Endothelial cell of umbilical vein (primary cell): ENCODE results near the gene SNAPC2. TPM values are rescaled to one million over a fixed set of nuclear protein-coding genes. Genes with fewer than 3 reads are reported as not detected.
A peak's percentile ranks its signal among the peaks of the same experiment; 100 is the strongest.

Experiments
- BruUV-seq: library from RNA; stranded (reverse); fragments of 400-500 nt; replicated peaks from 2 replicates; lab custom pipeline; 2021; lab: Mats Ljungman, UMichigan
- CTCF ChIA-PET: fragments of 300-600, 350-600 bp; sonication (Branson Sonifier 250); formaldehyde crosslinking; loops from one replicate; lab custom pipeline; 2021; ENCODE audit warnings: antibody characterized with exemption, inconsistent platforms; lab: Charles Lee
- POLR2A ChIA-PET: fragments of 300-600, 350-600 bp; sonication (Branson Sonifier 250); formaldehyde crosslinking; loops from one replicate; lab custom pipeline; 2021; ENCODE audit warnings: antibody characterized with exemption, inconsistent platforms; lab: Charles Lee
- DNase-seq: peaks from one replicate; pipeline ENCODE4 v3.0.0-alpha.2; 2011; ENCODE audit warnings: low read depth, low spot score
- FAIRE-seq: peaks from 2 replicates; lab custom pipeline; 2011; peaks lifted over from hg19 to GRCh38; lab: Jason Lieb, UNC
- H2AFZ ChIP-seq: 2 replicates; pipeline ENCODE4 v1.6.0; 2012; ENCODE audit warnings: low read depth, low read length, control low read depth, inconsistent platforms
- H3K27ac ChIP-seq: 2 replicates; pipeline ENCODE4 v1.5.1; 2011; ENCODE audit warnings: low read depth, mild to moderate bottlenecking, control low read depth, low read length, moderate library complexity; ENCODE audit not compliant: insufficient read depth
- H3K27me3 ChIP-seq, 2 experiments: 2 replicates each; pipeline versions ENCODE4 v1.6.0 to v1.6.1; 2011; ENCODE audit warnings: low read length in 2 of 2, mixed read lengths in 1 of 2; ENCODE audit not compliant: control insufficient read depth in 2 of 2, insufficient read depth in 2 of 2
- H3K36me3 ChIP-seq, 2 experiments: 2 replicates in 1 of 2; 3 replicates in 1 of 2; pipeline ENCODE4 v1.5.1; 2011; ENCODE audit warnings: low read length in 2 of 2, mild to moderate bottlenecking in 1 of 2, moderate library complexity in 1 of 2; ENCODE audit not compliant: control insufficient read depth in 2 of 2, insufficient read depth in 2 of 2; ENCODE audit errors: extremely low read depth in 1 of 2
- H3K4me1 ChIP-seq: 3 replicates; pipeline ENCODE4 v1.5.1; 2011; ENCODE audit warnings: mild to moderate bottlenecking, low read length; ENCODE audit not compliant: control insufficient read depth, insufficient read depth; ENCODE audit errors: extremely low read depth
- H3K4me2 ChIP-seq: 2 replicates; pipeline ENCODE4 v1.6.1; 2011; ENCODE audit warnings: low read length, control low read depth, mixed read lengths; ENCODE audit not compliant: insufficient read depth
- H3K4me3 ChIP-seq, 3 experiments: fragments of 200-600 bp in 1 of 3; sonication (generic), shearing (Covaris generic) in 1 of 3; replicated peaks in 1 of 3; 2 replicates each; pipeline ENCODE4 v1.5.1; 2011 to 2016; ENCODE audit warnings: control low read depth in 3 of 3, low read length in 3 of 3, mild to moderate bottlenecking in 2 of 3, inconsistent platforms in 1 of 3, low read depth in 1 of 3, moderate library complexity in 1 of 3; ENCODE audit not compliant: insufficient read depth in 1 of 3
- H3K79me2 ChIP-seq: 2 replicates; pipeline ENCODE4 v1.6.0; 2012; ENCODE audit warnings: low read length, inconsistent platforms; ENCODE audit not compliant: control insufficient read depth, insufficient read depth
- H3K9ac ChIP-seq: replicated peaks from 2 replicates; pipeline ENCODE3; 2011; ENCODE audit warnings: low read length, control low read depth; ENCODE audit not compliant: insufficient read depth; ENCODE audit errors: extremely low read depth
- H3K9me1 ChIP-seq: replicated peaks from 3 replicates; pipeline ENCODE4 v1.6.0; 2011; ENCODE audit warnings: mild to moderate bottlenecking, low read length; ENCODE audit not compliant: control insufficient read depth, insufficient read depth; ENCODE audit errors: extremely low read depth
- H3K9me3 ChIP-seq: replicated peaks from 2 replicates; pipeline ENCODE4 v1.5.1; 2012; ENCODE audit warnings: low read length, inconsistent platforms; ENCODE audit not compliant: control insufficient read depth, insufficient read depth
- H4K20me1 ChIP-seq: replicated peaks from 2 replicates; pipeline ENCODE3; 2011; ENCODE audit warnings: mild to moderate bottlenecking, low read length; ENCODE audit not compliant: control insufficient read depth, insufficient read depth; ENCODE audit errors: extremely low read depth
- EZH2 ChIP-seq: IDR thresholded peaks from 2 replicates; pipeline ENCODE4 v1.6.1; 2012; ENCODE audit warnings: borderline replicate concordance, low read depth, mild to moderate bottlenecking, moderate library complexity, low read length, inconsistent platforms; ENCODE audit not compliant: severe bottlenecking
- FOS ChIP-seq: IDR thresholded peaks from 2 replicates; pipeline ENCODE4 v1.6.1; 2011; ENCODE audit warnings: mild to moderate bottlenecking, low read length, moderate library complexity, borderline replicate concordance; ENCODE audit not compliant: insufficient read depth
- GATA2 ChIP-seq: IDR thresholded peaks from 2 replicates; pipeline ENCODE4 v1.7.0; 2011; ENCODE audit warnings: low read depth, mild to moderate bottlenecking, moderate library complexity, mixed read lengths, low read length; ENCODE audit not compliant: insufficient read length, insufficient read depth
- JUN ChIP-seq: IDR thresholded peaks from 2 replicates; pipeline ENCODE4 v1.6.1; 2011; ENCODE audit warnings: borderline replicate concordance, low read depth; ENCODE audit not compliant: insufficient read length, insufficient read depth
- POLR2A ChIP-seq: IDR thresholded peaks from 2 replicates; pipeline ENCODE4 v1.6.1; 2012; ENCODE audit warnings: low read depth, mild to moderate bottlenecking, control low read depth, low read length
- POLR2AphosphoS5 ChIP-seq: IDR thresholded peaks from 2 replicates; pipeline ENCODE4 v1.6.1; 2012; ENCODE audit warnings: low read depth, mild to moderate bottlenecking, control low read depth, low read length, moderate library complexity; ENCODE audit not compliant: insufficient read depth
- dilution Hi-C: fragments of 300-500 bp; cut with MboI; formaldehyde crosslinking; loops from one replicate; pipeline ENCODE4 v1.15.0; 2019; ENCODE audit warnings: low sequenced_read_pairs; ENCODE audit not compliant: extremely low pct_ligation_motif_present
- intact Hi-C: fragments of 100-400 bp; cut with micrococcal nuclease; formaldehyde crosslinking; loops from one replicate; pipeline ENCODE4 v1.10.0; 2022
- polyA plus RNA-seq, 4 experiments: library from polyadenylated mRNA; depleted of rRNA in 3 of 4; stranded (reverse) in 3 of 4; unstranded in 1 of 4; fragments of >200 nt; gene quantifications; 2 replicates each; pipeline versions ENCODE4 v1.2.1 to v1.2.3, GENCODE V29; 2011 to 2012; ENCODE audit warnings: missing spikeins in 1 of 4
- total RNA-seq: library from RNA; stranded (reverse); gene quantifications from 2 replicates; pipeline ENCODE4 v1.2.3, GENCODE V29; 2021
- TF ChIP-seq, protein P1 (sequence below), 2 donors: IDR thresholded peaks; 1 replicate in 1 of 2; 2 replicates in 1 of 2; pipeline ENCODE4 v1.5.1; 2011; ENCODE audit warnings: low read length in 2 of 2, mild to moderate bottlenecking in 2 of 2, moderate library complexity in 2 of 2, control low read depth in 1 of 2, inconsistent platforms in 1 of 2, low read depth in 1 of 2; ENCODE audit not compliant: insufficient read depth in 1 of 2; ENCODE audit errors: extremely low read depth in 1 of 2

Gene SNAPC2
- total and polyA plus RNA-seq, 2 donors (not counting 3 experiments of a cell fraction or from before 2014, with no cell fraction given), result 23.7 to 25.8 TPM

DNA sequence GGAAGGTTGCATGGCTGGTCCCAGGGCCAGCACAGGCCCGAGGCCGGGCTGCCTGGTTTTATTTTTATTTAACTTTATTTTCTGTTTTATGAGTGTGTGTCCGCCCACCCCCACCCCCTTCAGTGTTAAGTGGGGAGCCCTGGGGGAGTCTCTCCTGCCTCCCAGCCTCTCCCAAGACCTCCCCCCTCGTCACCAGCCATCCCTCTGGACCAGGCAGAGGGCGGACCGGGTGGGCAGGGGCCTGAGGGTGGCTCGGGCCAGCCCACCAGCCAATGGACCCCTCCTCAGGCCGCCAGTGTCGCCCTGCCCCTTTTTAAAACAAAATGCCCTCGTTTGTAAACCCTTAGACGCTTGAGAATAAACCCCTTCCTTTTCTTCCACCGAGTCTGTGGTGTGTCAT is 6.0 kb upstream of the SNAPC2 start:
- H3K27ac ChIP-seq, result no peak overlapping the region
- dilution Hi-C loops (no loop called here), intact Hi-C loops (no loop called here)
- no peaks in the 10 kb centered on the region for H3K79me2 ChIP-seq
- peaks cover 0 to 21% of the 10 kb centered on the region in 2 experiments for H3K36me3 ChIP-seq
- H3K9me3 ChIP-seq, result no peaks in the 10 kb centered on the region
- H3K4me3 ChIP-seq, result no peak overlapping the region
- POLR2A ChIA-PET, result no interaction called here
- DNase-seq (no peak), FAIRE-seq (no peak)
- no peaks in the 10 kb centered on the region for H4K20me1 ChIP-seq
- peaks cover 6% of the 10 kb centered on the region for H3K4me1 ChIP-seq
- peaks cover 18 to 31% of the 10 kb centered on the region in 2 experiments for H3K27me3 ChIP-seq
- CTCF ChIA-PET, result no interaction called here
- no peak overlapping the region for H3K9ac ChIP-seq
- H3K9me1 ChIP-seq, result no peaks in the 10 kb centered on the region
- TF ChIP-seq POLR2A (no peak), EZH2 (no peak), GATA2 (no peak), JUN (no peak), FOS (no peak), POLR2AphosphoS5 (no peak)
- TF ChIP-seq, protein P1, sequence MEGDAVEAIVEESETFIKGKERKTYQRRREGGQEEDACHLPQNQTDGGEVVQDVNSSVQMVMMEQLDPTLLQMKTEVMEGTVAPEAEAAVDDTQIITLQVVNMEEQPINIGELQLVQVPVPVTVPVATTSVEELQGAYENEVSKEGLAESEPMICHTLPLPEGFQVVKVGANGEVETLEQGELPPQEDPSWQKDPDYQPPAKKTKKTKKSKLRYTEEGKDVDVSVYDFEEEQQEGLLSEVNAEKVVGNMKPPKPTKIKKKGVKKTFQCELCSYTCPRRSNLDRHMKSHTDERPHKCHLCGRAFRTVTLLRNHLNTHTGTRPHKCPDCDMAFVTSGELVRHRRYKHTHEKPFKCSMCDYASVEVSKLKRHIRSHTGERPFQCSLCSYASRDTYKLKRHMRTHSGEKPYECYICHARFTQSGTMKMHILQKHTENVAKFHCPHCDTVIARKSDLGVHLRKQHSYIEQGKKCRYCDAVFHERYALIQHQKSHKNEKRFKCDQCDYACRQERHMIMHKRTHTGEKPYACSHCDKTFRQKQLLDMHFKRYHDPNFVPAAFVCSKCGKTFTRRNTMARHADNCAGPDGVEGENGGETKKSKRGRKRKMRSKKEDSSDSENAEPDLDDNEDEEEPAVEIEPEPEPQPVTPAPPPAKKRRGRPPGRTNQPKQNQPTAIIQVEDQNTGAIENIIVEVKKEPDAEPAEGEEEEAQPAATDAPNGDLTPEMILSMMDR (IDR thresholded peaks at IDR 0.05; ENCODE audit: extremely low read depth in 1 of 2, insufficient read depth in 1 of 2, low read depth in 1 of 2, low read length in 2 of 2), result no peak
- H2AFZ ChIP-seq, result no peak overlapping the region
- no peak overlapping the region for H3K4me2 ChIP-seq
- TSS peak; percentile 58 for BruUV-seq
